Hepatocyte (in vitro differentiated cells): ENCODE data around the gene PRPF6.

Experiments used
- CTCF ChIP-seq: fragments of 200-600 bp; sonication (generic); IDR thresholded peaks from 2 replicates; pipeline ENCODE4 v1.5.1; 2016; ENCODE audit warnings: antibody characterized with exemption, mild to moderate bottlenecking; ENCODE audit not compliant: poor library complexity
- EZH2 ChIP-seq: fragments of 200-600 bp; sonication (generic); IDR thresholded peaks from 2 replicates; pipeline ENCODE4 v1.6.1; 2016; ENCODE audit warnings: antibody characterized with exemption, mild to moderate bottlenecking, borderline replicate concordance
- EZH2phosphoT487 ChIP-seq: fragments of 200-600 bp; sonication (generic); IDR thresholded peaks from one replicate; pipeline ENCODE4 v1.6.1; 2018; ENCODE audit warnings: antibody characterized with exemption, mild to moderate bottlenecking, low read depth, moderate library complexity; ENCODE audit not compliant: unreplicated experiment, severe bottlenecking

- TF ChIP-seq CTCF (no peak), EZH2phosphoT487 (no peak), EZH2 (no peak)
These were observed 100.1 kb downstream of the PRPF6 start for GRCh38 chr20:64080813-64081623.
